DND-41 (cell line): ENCODE data around the gene ENDOD1.

Experiments
- CTCF ChIP-seq: IDR thresholded peaks from 2 replicates; pipeline ENCODE4 v1.5.1; 2012; ENCODE audit warnings: borderline replicate concordance, low read length, moderate library complexity, mild to moderate bottlenecking; ENCODE audit not compliant: poor library complexity, severe bottlenecking; ENCODE audit errors: extremely low read depth
- EZH2 ChIP-seq: IDR thresholded peaks from 3 replicates; pipeline ENCODE4 v1.6.1; 2012; ENCODE audit warnings: borderline replicate concordance, low read depth, mild to moderate bottlenecking, moderate library complexity, low read length, inconsistent platforms; ENCODE audit not compliant: severe bottlenecking

DNA sequence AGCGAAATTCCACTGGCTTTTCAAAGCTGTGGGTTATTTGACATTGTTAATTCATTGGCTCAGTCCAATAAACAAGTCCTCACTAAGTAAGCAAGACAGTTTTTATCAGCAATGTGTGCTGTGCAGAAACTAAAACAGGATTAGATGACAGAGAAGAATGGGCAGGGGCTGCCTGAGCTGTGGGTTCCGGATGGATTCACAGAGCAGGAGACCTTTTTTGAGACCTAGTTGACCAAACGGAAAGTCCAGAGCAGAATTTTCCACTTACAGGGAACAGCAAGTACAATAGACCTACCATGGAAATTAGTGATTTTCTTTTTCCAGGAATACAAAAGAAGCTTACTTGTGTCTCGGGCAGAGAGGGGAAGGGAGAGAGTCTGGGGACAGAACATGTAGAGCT lies 45.6 kb upstream of the ENDOD1 start:
- TF ChIP-seq EZH2 (no peak), CTCF (no peak)
